PC-9 (cell line): ENCODE measurements around the gene RUNX1. TPM values are rescaled to one million over a fixed set of nuclear protein-coding genes. Genes with fewer than 3 reads are reported as not detected.
A peak's percentile ranks its signal among the peaks of the same experiment; 100 is the strongest.

ENCODE experiments used
- BruUV-seq: library from RNA; stranded (reverse); fragments of 400-500 nt; replicated peaks from 2 replicates; lab custom pipeline; 2021; lab: Mats Ljungman, UMichigan
- CTCF ChIA-PET: fragments of 300-600 bp; sonication (Branson Sonifier 250); formaldehyde crosslinking; loops from one replicate; lab custom pipeline; 2022; ENCODE audit warnings: antibody characterized with exemption; lab: Charles Lee
- POLR2A ChIA-PET: fragments of 300-600 bp; sonication (Branson Sonifier 250); formaldehyde crosslinking; loops from one replicate; lab custom pipeline; 2022; ENCODE audit warnings: antibody characterized with exemption; ENCODE audit not compliant: unreplicated experiment; lab: Charles Lee
- DNase-seq, 2 experiments: peaks; one replicate each; pipeline versions ENCODE4 v3.0.0 to v3.0.0-alpha.2; 2015 to 2022; ENCODE audit warnings: mixed read lengths in 1 of 2
- H2AFZ ChIP-seq: fragments of 200-600 bp; sonication (generic); 2 replicates; pipeline ENCODE4 v1.8.1; 2017; ENCODE audit warnings: antibody characterized with exemption
- H3F3A ChIP-seq: fragments of 200-600 bp; sonication (generic); 2 replicates; pipeline ENCODE4 v1.8.1; 2017; ENCODE audit warnings: antibody characterized with exemption, mild to moderate bottlenecking, low read depth; ENCODE audit not compliant: insufficient read depth
- H3K27ac ChIP-seq: fragments of 200-600 bp; sonication (generic); 2 replicates; pipeline ENCODE4 v1.6.1; 2016; ENCODE audit warnings: mixed run types
- H3K27me3 ChIP-seq: fragments of 200-600 bp; sonication (generic); 2 replicates; pipeline ENCODE4 v1.6.1; 2016; ENCODE audit warnings: low read depth, mixed run types; ENCODE audit not compliant: insufficient read depth
- H3K36me3 ChIP-seq: fragments of 200-600 bp; sonication (generic); 2 replicates; pipeline ENCODE4 v1.6.1; 2016; ENCODE audit warnings: low read depth, mixed run types
- H3K4me1 ChIP-seq: fragments of 200-600 bp; sonication (generic); replicated peaks from 2 replicates; pipeline ENCODE4 v1.6.1; 2016; ENCODE audit warnings: mixed run types; ENCODE audit not compliant: insufficient read depth
- H3K4me2 ChIP-seq: fragments of 200-600 bp; sonication (generic); 2 replicates; pipeline ENCODE4 v1.6.1; 2017; ENCODE audit warnings: mixed run types
- H3K4me3 ChIP-seq: fragments of 200-600 bp; sonication (generic); 2 replicates; pipeline ENCODE4 v1.6.1; 2016; ENCODE audit warnings: mixed run types
- H3K79me2 ChIP-seq: fragments of 200-600 bp; sonication (generic); 2 replicates; pipeline ENCODE4 v1.6.1; 2017; ENCODE audit warnings: low read depth, mixed run types
- H3K9me2 ChIP-seq: fragments of 200-600 bp; sonication (generic); 2 replicates; pipeline ENCODE4 v1.8.1; 2017; ENCODE audit warnings: mild to moderate bottlenecking; ENCODE audit not compliant: insufficient read depth
- H3K9me3 ChIP-seq: fragments of 200-600 bp; sonication (generic); 2 replicates; pipeline ENCODE4 v1.8.1; 2016; ENCODE audit warnings: low read depth; ENCODE audit not compliant: insufficient read depth
- H4K20me1 ChIP-seq: fragments of 200-600 bp; sonication (generic); 2 replicates; pipeline ENCODE4 v1.8.1; 2017; ENCODE audit not compliant: insufficient read depth
- CTCF ChIP-seq: fragments of 200-600 bp; sonication (generic); conservative IDR thresholded peaks from 2 replicates; pipeline ENCODE4 v1.6.1; 2017; ENCODE audit warnings: mixed run types, antibody characterized with exemption, mild to moderate bottlenecking, moderate library complexity
- EZH2 ChIP-seq: fragments of 200-600 bp; sonication (generic); IDR thresholded peaks from 2 replicates; pipeline ENCODE4 v1.8.0; 2017; ENCODE audit warnings: antibody characterized with exemption, low read depth
- intact Hi-C: fragments of 100-400 bp; cut with micrococcal nuclease; formaldehyde crosslinking; loops from one replicate; pipeline ENCODE4 v1.10.0; 2022; ENCODE audit not compliant: unreplicated experiment
- total RNA-seq: library from RNA; stranded (reverse); gene quantifications from 2 replicates; pipeline ENCODE4 v1.2.3, GENCODE V29; 2021

The RUNX1 gene
- total RNA-seq, 1 experiment from 2014 or later, result 58.5 TPM

- peaks cover 49% of the 10 kb centered on the region for H3K4me1 ChIP-seq
- ChIA-PET POLR2A (interaction anchor here (0.6 to 0.8 kb wide), 3 partner anchors 64 to 699 kb away, joined by 3 to 25 read pairs (median 4); no protein-coding TSS in a partner anchor), CTCF (no interaction called here)
- peaks cover 42% of the 10 kb centered on the region for H3F3A ChIP-seq
- H3K4me3 ChIP-seq, result peak overlapping the region; percentile 70
- peak; percentile 44 to 64 for DNase-seq
- peaks cover 84% of the 10 kb centered on the region for H3K79me2 ChIP-seq
- no peak for TF ChIP-seq EZH2
- TF ChIP-seq CTCF, result no peak
- intact Hi-C loops, result loop anchor here (1.0 to 5.0 kb wide), 7 partner anchors 80 to 462 kb away; no protein-coding TSS in a partner anchor
- no peaks in the 10 kb centered on the region for H4K20me1 ChIP-seq
- H3K27me3 ChIP-seq, result no peaks in the 10 kb centered on the region
- no peaks in the 10 kb centered on the region for H3K9me3 ChIP-seq
- no peak overlapping the region for H2AFZ ChIP-seq
- BruUV-seq, result no TSS peak
- peaks cover 48% of the 10 kb centered on the region for H3K36me3 ChIP-seq
- no peaks in the 10 kb centered on the region for H3K9me2 ChIP-seq
- peak overlapping the region; percentile 99 for H3K27ac ChIP-seq
- peak overlapping the region; percentile 95 for H3K4me2 ChIP-seq
Measured at GRCh38 chr21:35046880-35047229, 2.2 kb downstream of the RUNX1 start.

- CTCF ChIA-PET, result no interaction called here
- BruUV-seq, result no TSS peak
- Histone ChIP-seq H3K36me3 (peaks cover 54% of the 10 kb centered on the region), H3K9me2 (no peaks in the 10 kb centered on the region), H2AFZ (no peak overlapping the region), H3K9me3 (no peaks in the 10 kb centered on the region), H3F3A (peaks cover 41% of the 10 kb centered on the region; the same call in 1 of the 2 replicates), H3K27ac (peak overlapping the region; percentile 99), H3K4me2 (peak overlapping the region; percentile 95), H3K4me3 (peak overlapping the region; percentile 70), H3K4me1 (peaks cover 47% of the 10 kb centered on the region), H3K79me2 (peaks cover 91% of the 10 kb centered on the region), H3K27me3 (no peaks in the 10 kb centered on the region), H4K20me1 (peaks cover 3% of the 10 kb centered on the region; the same call in 1 of the 2 replicates)
- POLR2A ChIA-PET, result interaction anchor here (0.6 kb wide), 2 partner anchors 228 to 699 kb away, joined by 3 to 4 read pairs; no protein-coding TSS in a partner anchor
- intact Hi-C loops, result loop anchor here (2.0 to 5.0 kb wide), 3 partner anchors 79 to 463 kb away; no protein-coding TSS in a partner anchor
- DNase-seq, result no peak
- TF ChIP-seq CTCF (no peak), EZH2 (no peak)
Measured at GRCh38 chr21:35046263-35046624, 2.9 kb downstream of the RUNX1 start.

- Histone ChIP-seq H3K9me3 (no peaks in the 10 kb centered on the region), H3K4me1 (peaks cover 42% of the 10 kb centered on the region), H3K36me3 (peaks cover 60% of the 10 kb centered on the region), H3K27ac (peak overlapping the region; percentile 99), H3F3A (peaks cover 36% of the 10 kb centered on the region; the same call in 1 of the 2 replicates), H3K79me2 (peaks cover 96% of the 10 kb centered on the region), H2AFZ (no peak overlapping the region), H3K4me3 (peak overlapping the region; percentile 70), H3K27me3 (no peaks in the 10 kb centered on the region), H3K9me2 (no peaks in the 10 kb centered on the region), H4K20me1 (peaks cover 6% of the 10 kb centered on the region; the same call in 1 of the 2 replicates), H3K4me2 (peak overlapping the region; percentile 95)
- ChIA-PET CTCF (no interaction called here), POLR2A (no interaction called here)
- TF ChIP-seq EZH2 (no peak), CTCF (no peak)
- no peak for DNase-seq
- intact Hi-C loops, result loop anchor here (2.0 to 5.0 kb wide), 3 partner anchors 78 to 463 kb away; no protein-coding TSS in a partner anchor
- no TSS peak for BruUV-seq
Measured at GRCh38 chr21:35045542-35046262, 3.4 kb downstream of the RUNX1 start.
